ENCODE measurements around the gene SYNDIG1. TPM values are rescaled to one million over a fixed set of nuclear protein-coding genes. Genes with fewer than 3 reads are reported as not detected.

Gene SYNDIG1
- total RNA-seq, 1 experiment from 2014 or later = 5.4 TPM

DNA sequence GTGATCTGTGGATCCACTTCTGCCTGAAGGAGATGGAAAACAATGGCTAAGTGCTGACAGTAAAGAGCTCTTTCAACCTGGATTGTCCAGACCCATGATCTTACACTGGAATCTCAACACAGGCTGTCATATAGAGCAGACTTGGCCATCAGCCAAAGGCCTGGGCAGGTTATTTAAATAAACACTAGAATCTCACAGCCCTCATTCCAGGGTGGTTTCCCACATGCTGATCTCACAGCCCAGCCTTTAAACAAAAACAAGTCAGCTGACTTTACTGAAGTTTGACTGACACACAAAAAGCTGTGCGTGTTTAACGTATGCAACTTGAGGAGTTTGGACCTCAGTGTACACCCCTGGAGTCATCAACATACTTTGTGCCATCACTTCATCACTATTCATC, 28.4 kb downstream of the SYNDIG1 start:
- H3K9ac ChIP-seq (ENCODE audit: extremely low read depth, insufficient read length, low read length) = no peak overlapping the region
- no peak overlapping the region for H3K27ac Mint-ChIP-seq
- TF ChIP-seq, protein P1, sequence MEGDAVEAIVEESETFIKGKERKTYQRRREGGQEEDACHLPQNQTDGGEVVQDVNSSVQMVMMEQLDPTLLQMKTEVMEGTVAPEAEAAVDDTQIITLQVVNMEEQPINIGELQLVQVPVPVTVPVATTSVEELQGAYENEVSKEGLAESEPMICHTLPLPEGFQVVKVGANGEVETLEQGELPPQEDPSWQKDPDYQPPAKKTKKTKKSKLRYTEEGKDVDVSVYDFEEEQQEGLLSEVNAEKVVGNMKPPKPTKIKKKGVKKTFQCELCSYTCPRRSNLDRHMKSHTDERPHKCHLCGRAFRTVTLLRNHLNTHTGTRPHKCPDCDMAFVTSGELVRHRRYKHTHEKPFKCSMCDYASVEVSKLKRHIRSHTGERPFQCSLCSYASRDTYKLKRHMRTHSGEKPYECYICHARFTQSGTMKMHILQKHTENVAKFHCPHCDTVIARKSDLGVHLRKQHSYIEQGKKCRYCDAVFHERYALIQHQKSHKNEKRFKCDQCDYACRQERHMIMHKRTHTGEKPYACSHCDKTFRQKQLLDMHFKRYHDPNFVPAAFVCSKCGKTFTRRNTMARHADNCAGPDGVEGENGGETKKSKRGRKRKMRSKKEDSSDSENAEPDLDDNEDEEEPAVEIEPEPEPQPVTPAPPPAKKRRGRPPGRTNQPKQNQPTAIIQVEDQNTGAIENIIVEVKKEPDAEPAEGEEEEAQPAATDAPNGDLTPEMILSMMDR (conservative IDR thresholded peaks at IDR 0.05) = no peak
- no peak overlapping the region for H3K4me3 Mint-ChIP-seq
- H2BK120ac ChIP-seq (ENCODE audit: low read depth, low read length, poor library complexity, severe bottlenecking) = no peak overlapping the region
- no peaks in the 10 kb centered on the region for H3K27me3 ChIP-seq (ENCODE audit: insufficient read depth, low read length)
- H3K23ac ChIP-seq (ENCODE audit: insufficient read length, low read depth, low read length) = no peak overlapping the region
- H3K4ac ChIP-seq (ENCODE audit: low read depth, low read length) = no peak overlapping the region
- H4K91ac ChIP-seq (ENCODE audit: insufficient read length, low read depth, low read length) = no peak overlapping the region
- no peak overlapping the region for H2BK12ac ChIP-seq (ENCODE audit: insufficient read length, low read depth, low read length)
- H3K9me3 Mint-ChIP-seq = no peaks in the 10 kb centered on the region; a peak in 1 of 5 replicates
- H2BK20ac ChIP-seq (ENCODE audit: low read depth, low read length, poor library complexity, severe bottlenecking) = no peak overlapping the region
- no peak overlapping the region for H3K18ac ChIP-seq (ENCODE audit: insufficient read length, low read depth, low read length)
- H3K4me1 ChIP-seq (ENCODE audit: insufficient read depth, low read length) = peaks cover 4% of the 10 kb centered on the region; the same call in 1 of the 2 replicates
- no peak overlapping the region for H2AK5ac ChIP-seq (ENCODE audit: insufficient read length, low read length)
- no peaks in the 10 kb centered on the region for H3K79me1 ChIP-seq (ENCODE audit: insufficient read depth, low read depth, low read length, poor library complexity, severe bottlenecking)
- H3K4me2 ChIP-seq (ENCODE audit: insufficient read depth, insufficient read length, low read length) = no peak overlapping the region
- no peaks in the 10 kb centered on the region for H4K20me1 ChIP-seq (ENCODE audit: control insufficient read depth, insufficient read depth, insufficient read length)
- H3K27ac ChIP-seq (ENCODE audit: insufficient read length, low read depth, low read length) = no peak overlapping the region
- H3K9me3 ChIP-seq (ENCODE audit: control insufficient read depth, low read depth, low read length) = no peaks in the 10 kb centered on the region
- H2BK5ac ChIP-seq (ENCODE audit: insufficient read length, low read length) = no peak overlapping the region
- H3K56ac ChIP-seq (ENCODE audit: insufficient read length, low read depth, low read length) = no peak overlapping the region
- H3K4me1 Mint-ChIP-seq = peaks cover 15 to 17% of the 10 kb centered on the region in 2 experiments
- no peaks in the 10 kb centered on the region for H3K23me2 ChIP-seq (ENCODE audit: insufficient read length, low read depth, low read length, poor library complexity, severe bottlenecking)
- no peak overlapping the region for H3T11ph ChIP-seq (ENCODE audit: low read length)
- no peak overlapping the region for H4K5ac ChIP-seq (ENCODE audit: insufficient read length, low read depth, low read length)
- no peak overlapping the region for H4K8ac ChIP-seq (replicated peaks; ENCODE audit: insufficient read length, low read depth, low read length)
- H3K27me3 Mint-ChIP-seq (ENCODE audit: low read depth) = no peaks in the 10 kb centered on the region
- H2BK15ac ChIP-seq (ENCODE audit: low read depth, low read length) = no peak overlapping the region
- peak; percentile 2 for DNase-seq
- no peaks in the 10 kb centered on the region for H3K79me2 ChIP-seq (ENCODE audit: insufficient read depth, low read length)
- no peak overlapping the region for H3K14ac ChIP-seq (ENCODE audit: insufficient read depth, low read length)
- H3K36me3 Mint-ChIP-seq (ENCODE audit: insufficient read depth in 1 of 3, low read depth in 3 of 3) = peaks cover 0 to 2% (median 2%) of the 10 kb centered on the region in 3 experiments; a peak in 2 of 7 replicates
- WGBS (ENCODE audit: extremely low coverage, insufficient read length, low lambda C conversion rate) = no CpG with 5 or more reads among the region's 2 CpGs
- no peak overlapping the region for H2AFZ ChIP-seq (ENCODE audit: low read length)
